SK-N-SH (cell line): ENCODE data around the gene SLC2A9. TPM values are rescaled to one million over a fixed set of nuclear protein-coding genes. Genes with fewer than 3 reads are reported as not detected.

Source experiments
- CTCF ChIA-PET: fragments of 300-600, 350-600 bp; formaldehyde crosslinking; extraction: SDS; loops from one replicate; lab custom pipeline; 2021; lab: Yijun Ruan, JAX
- POLR2A ChIA-PET: fragments of 350-600 bp; sonication (Branson Sonifier 250); formaldehyde crosslinking; extraction: SDS; loops from one replicate; lab custom pipeline; 2020; ENCODE audit warnings: antibody characterized with exemption, inconsistent platforms; lab: Yijun Ruan, JAX
- DNase-seq: peaks from one replicate; pipeline ENCODE4 v3.0.0; 2012
- H2AFZ ChIP-seq: fragments of 200-600 bp; sonication (generic); 2 replicates; pipeline ENCODE4 v1.8.1; 2016; ENCODE audit warnings: antibody characterized with exemption, mild to moderate bottlenecking, low read depth
- H3F3A ChIP-seq: fragments of 200-600 bp; sonication (generic); replicated peaks from 2 replicates; pipeline ENCODE3; 2016; ENCODE audit warnings: antibody characterized with exemption, mild to moderate bottlenecking; ENCODE audit not compliant: insufficient read depth
- H3K27ac ChIP-seq, 2 experiments: fragments of 200-500 bp in 1 of 2; fragments of 200-600 bp in 1 of 2; sonication (Bioruptor generic) in 1 of 2; sonication (generic), shearing (Covaris generic) in 1 of 2; 2 replicates each; pipeline versions ENCODE4 v1.5.1 to v1.6.1; 2014 to 2016; ENCODE audit warnings: low read depth in 2 of 2, inconsistent platforms in 1 of 2, low read length in 1 of 2, mild to moderate bottlenecking in 1 of 2, mixed read lengths in 1 of 2
- H3K27me3 ChIP-seq: fragments of 200-600 bp; sonication (generic), shearing (Covaris generic); 2 replicates; pipeline ENCODE4 v1.6.1; 2016; ENCODE audit warnings: mixed run types; ENCODE audit not compliant: insufficient read depth
- H3K36me3 ChIP-seq, 2 experiments: fragments of 200-500 bp in 1 of 2; fragments of 200-600 bp in 1 of 2; sonication (Bioruptor generic) in 1 of 2; sonication (generic) in 1 of 2; replicated peaks in 1 of 2; 2 replicates each; pipeline versions ENCODE3 to v1.5.1; 2014 to 2016; ENCODE audit warnings: low read length in 1 of 2, mild to moderate bottlenecking in 1 of 2; ENCODE audit not compliant: insufficient read depth in 2 of 2, control insufficient read depth in 1 of 2
- H3K4me1 ChIP-seq, 2 experiments: fragments of 200-500 bp in 1 of 2; fragments of 200-600 bp in 1 of 2; sonication (Bioruptor generic) in 1 of 2; sonication (generic), shearing (Covaris generic) in 1 of 2; 2 replicates each; pipeline versions ENCODE4 v1.5.1 to v1.6.1; 2014 to 2016; ENCODE audit warnings: low read depth in 1 of 2, low read length in 1 of 2, mixed run types in 1 of 2; ENCODE audit not compliant: insufficient read depth in 2 of 2, control insufficient read depth in 1 of 2
- H3K4me2 ChIP-seq: fragments of 200-600 bp; sonication (generic), shearing (Covaris generic); 2 replicates; pipeline ENCODE4 v1.6.1; 2017; ENCODE audit warnings: mixed run types
- H3K4me3 ChIP-seq, 2 experiments: fragments of 200-500 bp in 1 of 2; fragments of 200-600 bp in 1 of 2; sonication (Bioruptor generic) in 1 of 2; sonication (generic), shearing (Covaris generic) in 1 of 2; 2 replicates each; pipeline versions ENCODE4 v1.5.1 to v1.8.1; 2014 to 2016; ENCODE audit warnings: low read depth in 2 of 2, inconsistent platforms in 1 of 2, low read length in 1 of 2, mild to moderate bottlenecking in 1 of 2, mixed read lengths in 1 of 2, moderate library complexity in 1 of 2
- H3K79me2 ChIP-seq: fragments of 200-600 bp; sonication (generic); 2 replicates; pipeline ENCODE4 v1.8.1; 2017; ENCODE audit warnings: mild to moderate bottlenecking; ENCODE audit not compliant: insufficient read depth
- H3K9ac ChIP-seq: fragments of 200-600 bp; sonication (generic); 2 replicates; pipeline ENCODE4 v1.6.1; 2017; ENCODE audit warnings: mixed run types
- H3K9me2 ChIP-seq: fragments of 200-600 bp; sonication (generic); 2 replicates; pipeline ENCODE4 v1.6.1; 2017; ENCODE audit warnings: mixed run types
- H3K9me3 ChIP-seq: fragments of 200-600 bp; sonication (generic); 2 replicates; pipeline ENCODE4 v1.6.1; 2017; ENCODE audit warnings: mixed run types, mild to moderate bottlenecking, moderate library complexity
- H4K20me1 ChIP-seq: fragments of 200-600 bp; sonication (generic); 2 replicates; pipeline ENCODE4 v1.6.1; 2017; ENCODE audit warnings: mild to moderate bottlenecking, mixed run types; ENCODE audit not compliant: insufficient read depth
- CHD2 ChIP-seq: fragments of 150-350 bp; IDR thresholded peaks from 2 replicates; pipeline ENCODE4 v1.6.1; 2018; ENCODE audit warnings: low read length; ENCODE audit not compliant: partially characterized antibody
- ELF1 ChIP-seq: IDR thresholded peaks from 2 replicates; pipeline ENCODE4 v1.4.0; 2012
- FOXJ3 ChIP-seq: sonication (generic); formaldehyde crosslinking; IDR thresholded peaks from 2 replicates; pipeline ENCODE4 v1.5.1; 2020; ENCODE audit warnings: mild to moderate bottlenecking, missing genetic modification reagents
- MAX ChIP-seq: IDR thresholded peaks from 2 replicates; pipeline ENCODE4 v1.4.0; 2012; ENCODE audit warnings: low read depth
- MEF2A ChIP-seq: IDR thresholded peaks from 2 replicates; pipeline ENCODE4 v1.4.0; 2012; ENCODE audit warnings: low read depth, borderline replicate concordance
- NRF1 ChIP-seq: IDR thresholded peaks from 2 replicates; pipeline ENCODE4 v1.6.1; 2012; ENCODE audit warnings: low read depth, mild to moderate bottlenecking, low read length
- POLR2AphosphoS5 ChIP-seq: IDR thresholded peaks from 2 replicates; pipeline ENCODE4 v1.6.1; 2012; ENCODE audit warnings: low read depth, low read length
- RCOR1 ChIP-seq: fragments of 150-350 bp; IDR thresholded peaks from 2 replicates; pipeline ENCODE4 v1.6.1; 2017; ENCODE audit warnings: antibody characterized with exemption, low read length
- RFX5 ChIP-seq: IDR thresholded peaks from 2 replicates; pipeline ENCODE4 v1.6.1; 2012; ENCODE audit warnings: mild to moderate bottlenecking, improper control_type of control experiment, low read length
- RXRA ChIP-seq: IDR thresholded peaks from 2 replicates; pipeline ENCODE4 v1.4.0; 2012; ENCODE audit warnings: low read depth, mild to moderate bottlenecking, borderline replicate concordance
- SMC3 ChIP-seq: IDR thresholded peaks from 2 replicates; pipeline ENCODE4 v1.6.1; 2012; ENCODE audit warnings: low read depth, low read length, improper control_type of control experiment
- TAF1 ChIP-seq: IDR thresholded peaks from 2 replicates; pipeline ENCODE4 v1.6.1; 2012; ENCODE audit warnings: low read depth, mild to moderate bottlenecking, low read length, moderate library complexity, borderline replicate concordance
- TCF12 ChIP-seq: IDR thresholded peaks from 2 replicates; pipeline ENCODE4 v1.4.0; 2012
- TEAD4 ChIP-seq: IDR thresholded peaks from 2 replicates; pipeline ENCODE4 v1.4.0; 2012; ENCODE audit warnings: mild to moderate bottlenecking, borderline replicate concordance; ENCODE audit not compliant: insufficient read depth
- WGBS: methylation state at CpG from one replicate; pipeline ENCODE4 v1.1.6; 2017; ENCODE audit warnings: low lambda C conversion rate; 5-methylcytosine and 5-hydroxymethylcytosine counted together
- polyA plus RNA-seq, 3 experiments: library from polyadenylated mRNA; depleted of rRNA; stranded (reverse); fragments of >200 nt; gene quantifications; 2 replicates each; pipeline ENCODE4 v1.2.3, GENCODE V29; 2012
- TF ChIP-seq, protein P1 (sequence below): IDR thresholded peaks from 2 replicates; pipeline ENCODE4 v1.4.0; 2012; ENCODE audit warnings: low read depth, borderline replicate concordance

Gene SLC2A9
- polyA plus RNA-seq, 1 of the 3 experiments (the other 2 are of a cell fraction), result not detected

DNA sequence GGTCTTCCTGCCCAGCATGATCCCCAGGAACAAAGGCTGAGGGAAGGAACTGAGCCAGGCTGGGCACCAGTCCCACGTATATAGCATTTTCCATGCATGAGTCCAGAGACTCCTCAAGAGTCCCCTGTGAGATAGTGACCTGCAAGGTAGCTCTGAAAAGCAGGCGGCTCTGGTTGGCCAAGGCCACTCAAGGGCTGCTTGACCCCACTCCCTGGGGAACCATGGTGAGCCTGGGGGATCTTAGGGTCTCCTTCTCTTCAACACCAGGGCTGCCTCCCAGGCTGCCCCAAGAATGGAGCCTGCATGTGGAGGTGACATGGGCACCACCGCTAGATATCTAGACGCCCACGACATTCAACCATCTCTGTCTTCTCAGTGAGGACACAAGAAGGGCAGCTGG lies 79.2 kb downstream of the SLC2A9 start (continued):
- TF ChIP-seq RFX5, result no peak

- no peak overlapping the region for H3K4me3 ChIP-seq
- TF ChIP-seq RXRA (no peak), NRF1 (no peak), ELF1 (no peak), MEF2A (no peak), RCOR1 (no peak), POLR2AphosphoS5 (no peak), MAX (no peak), TAF1 (no peak), SMC3 (no peak), FOXJ3 (CRISPR knock-in tag) (no peak), TEAD4 (no peak), TCF12 (no peak)
- 24% methylated on average over 5 of the region's 5 CpGs for WGBS
Measured at GRCh38 chr4:9940041-9940440, 81.3 kb downstream of the SLC2A9 start.

DNA sequence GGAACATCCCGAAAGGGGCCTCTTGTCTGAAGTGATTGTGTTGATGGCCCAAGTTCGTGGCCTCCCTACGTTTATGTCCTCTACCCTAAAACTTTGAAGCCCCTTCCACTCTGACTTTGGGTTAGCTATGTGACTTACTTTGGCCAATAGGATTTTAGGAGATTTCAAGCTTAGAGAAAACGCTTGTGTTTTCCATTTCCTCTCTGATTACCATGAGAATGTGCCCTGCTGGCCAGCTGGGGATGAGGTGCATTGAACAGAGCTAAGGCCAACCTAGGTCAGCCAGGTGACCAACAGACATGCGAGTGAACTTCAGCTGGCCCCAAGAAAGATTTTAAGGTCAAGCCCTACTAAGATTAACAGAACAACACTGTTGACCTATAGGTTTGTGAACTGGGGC lies 82.4 kb downstream of the SLC2A9 start:
- 23% methylated on average over 5 of the region's 5 CpGs for WGBS
- no peaks in the 10 kb centered on the region for H3K79me2 ChIP-seq
- POLR2A ChIA-PET, result no interaction called here
- TF ChIP-seq, protein P1, sequence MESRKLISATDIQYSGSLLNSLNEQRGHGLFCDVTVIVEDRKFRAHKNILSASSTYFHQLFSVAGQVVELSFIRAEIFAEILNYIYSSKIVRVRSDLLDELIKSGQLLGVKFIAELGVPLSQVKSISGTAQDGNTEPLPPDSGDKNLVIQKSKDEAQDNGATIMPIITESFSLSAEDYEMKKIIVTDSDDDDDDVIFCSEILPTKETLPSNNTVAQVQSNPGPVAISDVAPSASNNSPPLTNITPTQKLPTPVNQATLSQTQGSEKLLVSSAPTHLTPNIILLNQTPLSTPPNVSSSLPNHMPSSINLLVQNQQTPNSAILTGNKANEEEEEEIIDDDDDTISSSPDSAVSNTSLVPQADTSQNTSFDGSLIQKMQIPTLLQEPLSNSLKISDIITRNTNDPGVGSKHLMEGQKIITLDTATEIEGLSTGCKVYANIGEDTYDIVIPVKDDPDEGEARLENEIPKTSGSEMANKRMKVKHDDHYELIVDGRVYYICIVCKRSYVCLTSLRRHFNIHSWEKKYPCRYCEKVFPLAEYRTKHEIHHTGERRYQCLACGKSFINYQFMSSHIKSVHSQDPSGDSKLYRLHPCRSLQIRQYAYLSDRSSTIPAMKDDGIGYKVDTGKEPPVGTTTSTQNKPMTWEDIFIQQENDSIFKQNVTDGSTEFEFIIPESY, result no peak
- TF ChIP-seq RCOR1, result no peak
- TF ChIP-seq CHD2, result no peak
- TF ChIP-seq TCF12, result no peak
- no peak for TF ChIP-seq MAX
- no peak overlapping the region for H3K9ac ChIP-seq
- H2AFZ ChIP-seq, result no peak overlapping the region
- H3K27ac ChIP-seq, result no peak overlapping the region
- no peak overlapping the region for H3K4me2 ChIP-seq
- no peak for DNase-seq
- CTCF ChIA-PET, result no interaction called here
- no peaks in the 10 kb centered on the region for H4K20me1 ChIP-seq
- no peaks in the 10 kb centered on the region for H3K9me3 ChIP-seq
- H3K4me1 ChIP-seq, result peaks cover 0 to 7% of the 10 kb centered on the region in 2 experiments; a peak in 1 of 4 replicates
- H3K9me2 ChIP-seq, result no peaks in the 10 kb centered on the region
- H3K27me3 ChIP-seq, result no peaks in the 10 kb centered on the region
- H3F3A ChIP-seq, result no peaks in the 10 kb centered on the region
- no peaks in the 10 kb centered on the region for H3K36me3 ChIP-seq
- no peak overlapping the region for H3K4me3 ChIP-seq

More at GRCh38 chr4:9940041-9940440, 81.3 kb downstream of the SLC2A9 start:
- POLR2A ChIA-PET, result no interaction called here
- no peak overlapping the region for H3K27ac ChIP-seq
- no peaks in the 10 kb centered on the region for H3K27me3 ChIP-seq
- no peak for DNase-seq
- H3K4me1 ChIP-seq, result peaks cover 0 to 7% of the 10 kb centered on the region in 2 experiments; a peak in 1 of 4 replicates
- no peaks in the 10 kb centered on the region for H3K9me3 ChIP-seq
- H3K4me2 ChIP-seq, result no peak overlapping the region
- no peaks in the 10 kb centered on the region for H3K9me2 ChIP-seq
- H4K20me1 ChIP-seq, result no peaks in the 10 kb centered on the region
- H3K9ac ChIP-seq, result no peak overlapping the region
- H3K36me3 ChIP-seq, result no peaks in the 10 kb centered on the region
- H2AFZ ChIP-seq, result no peak overlapping the region
- CTCF ChIA-PET, result interaction anchor here (0.6 kb wide), 1 partner anchor 12 kb away, joined by 3 read pairs; no protein-coding TSS in a partner anchor
- H3K79me2 ChIP-seq, result no peaks in the 10 kb centered on the region
- no peaks in the 10 kb centered on the region for H3F3A ChIP-seq
